ENCODE data around the gene WHAMM. TPM values are rescaled to one million over a fixed set of nuclear protein-coding genes. Genes with fewer than 3 reads are reported as not detected.

WHAMM gene
- total RNA-seq, 8 experiments from 2014 or later = 2.2 to 6.6 (median 4.6) TPM

DNA sequence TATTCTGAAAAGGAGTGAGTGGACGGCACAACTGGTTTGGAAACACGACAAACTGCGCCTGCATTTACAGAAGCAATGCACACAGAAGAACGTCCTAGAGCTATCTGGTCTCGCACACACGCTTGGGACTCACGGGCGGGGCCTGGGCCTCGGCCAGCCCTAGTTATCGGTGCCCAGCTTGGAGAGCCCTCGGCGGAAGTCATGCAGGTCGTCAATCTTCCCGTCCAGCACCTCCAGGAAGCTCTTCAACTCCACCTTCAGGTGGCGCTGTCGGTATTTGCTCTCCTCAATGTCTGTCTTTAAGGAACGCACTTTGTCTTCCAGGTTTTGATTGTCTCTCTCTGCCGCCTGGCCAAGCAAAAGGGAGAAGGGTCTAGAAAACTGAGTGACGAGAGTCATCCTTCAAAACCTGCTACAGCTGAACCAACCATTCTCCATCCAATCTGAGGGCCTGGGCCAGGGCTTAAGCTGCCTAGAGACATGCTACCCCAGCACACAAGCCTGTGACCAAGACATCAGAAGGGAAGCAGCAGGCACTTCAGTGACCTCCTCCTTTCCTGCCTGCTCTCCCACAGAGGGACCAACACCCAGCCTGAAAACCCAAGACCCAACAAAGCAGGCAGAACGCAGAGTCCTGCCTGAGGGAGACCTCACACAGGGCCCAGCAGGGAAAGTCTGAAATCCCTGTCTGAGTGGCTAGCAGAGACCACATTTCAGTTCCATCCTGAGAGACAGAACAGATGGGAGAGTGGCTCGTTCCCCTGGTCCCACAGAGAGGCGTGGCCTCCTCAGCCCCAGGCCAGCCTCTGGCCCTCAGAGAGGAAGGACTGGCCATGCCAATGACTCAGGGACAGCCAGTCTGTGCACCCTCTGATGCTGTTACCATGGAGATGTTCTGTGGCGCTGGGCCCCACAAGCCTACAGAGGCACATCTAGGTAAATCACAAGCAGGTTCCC lies 40.4 kb downstream of the WHAMM start:
- Histone ChIP-seq H3K4me1 (replicated peaks in 1 of 2) (peaks cover 40 to 41% of the 10 kb centered on the region in 2 donors), H3K27ac (peak overlapping the region in 1 of 2 donors; percentile 50), H3K4me3 (no peak overlapping the region)
- WGBS, 10 experiments = 31 to 62% (median 47%) methylated on average over 1 to 11 of the region's 23 CpGs; no CpG with 5 or more reads in 3 of the 10 experiments
- peak; percentile 83 to 90 (median 88) for ATAC-seq (replicated peaks in 6 of 8)
- in situ Hi-C loops (cut with MboI; ENCODE audit: low pct_unique_long_range_greater_than_20kb in 2 of 9, low sequenced_read_pairs in 9 of 9, unreplicated experiment in 9 of 9) = loop anchor here in 1 of 9 experiments (10.0 kb wide), 1 partner anchor 145 kb away; no protein-coding TSS in a partner anchor

DNA sequence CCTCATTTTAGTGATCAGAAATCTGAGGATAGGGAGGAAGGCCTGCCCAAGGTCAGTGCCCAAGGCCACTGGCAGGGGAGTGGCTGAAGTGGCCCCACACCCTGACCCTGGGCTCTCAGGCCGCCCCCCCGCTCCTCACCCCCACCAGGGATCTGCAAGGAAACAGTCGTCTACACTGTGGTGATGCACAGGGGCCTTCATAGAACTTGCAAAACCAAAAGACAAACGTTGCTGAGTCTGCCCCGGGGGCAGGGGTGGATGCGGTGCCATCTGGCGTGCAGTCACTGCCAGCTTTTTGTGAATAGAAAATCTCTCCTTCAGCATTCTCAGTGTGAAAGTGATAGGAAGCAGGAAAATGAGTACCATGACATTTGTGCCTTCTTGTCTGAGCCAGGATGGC lies 41.3 kb downstream of the WHAMM start:
- peak in 1 of 8 experiments; percentile 50 for ATAC-seq (replicated peaks in 6 of 8)
- no peak overlapping the region for H3K27ac ChIP-seq
- H3K4me1 ChIP-seq (replicated peaks in 1 of 2) = peaks cover 40 to 44% of the 10 kb centered on the region in 2 donors
- WGBS, 10 experiments = 8 to 93% (median 68%) methylated on average over 2 to 5 of the region's 7 CpGs; no CpG with 5 or more reads in 6 of the 10 experiments
- in situ Hi-C loops (cut with MboI; ENCODE audit: low pct_unique_long_range_greater_than_20kb in 2 of 9, low sequenced_read_pairs in 9 of 9, unreplicated experiment in 9 of 9) = loop anchor here in 1 of 9 experiments (10.0 kb wide), 1 partner anchor 144 kb away; no protein-coding TSS in a partner anchor
- H3K4me3 ChIP-seq = no peak overlapping the region

DNA sequence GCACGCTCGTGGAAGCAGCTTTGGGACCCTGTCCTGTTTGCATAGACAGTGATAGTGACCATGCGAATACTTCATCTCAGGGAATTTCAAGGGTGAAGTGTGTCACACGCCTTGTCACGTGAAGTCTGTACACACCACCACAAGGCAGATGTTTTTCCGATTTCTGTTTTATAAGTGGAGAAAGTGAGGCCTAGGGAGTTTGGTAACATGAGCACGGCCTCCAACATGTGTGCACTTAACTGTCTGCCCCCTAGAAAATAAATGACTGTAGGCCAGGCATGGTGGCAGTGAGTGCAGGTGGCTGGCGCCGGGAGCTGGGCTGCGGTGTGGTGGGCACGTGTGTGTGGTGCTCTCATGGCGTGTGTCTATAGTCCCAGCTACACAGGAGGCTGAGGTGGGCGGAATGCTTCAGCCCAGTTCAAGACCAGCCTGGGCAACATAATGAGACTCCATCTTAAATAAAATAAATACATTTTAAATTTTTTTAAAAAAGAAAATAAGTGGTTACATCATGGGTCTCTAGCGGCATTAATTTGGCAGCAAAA lies 42.0 kb downstream of the WHAMM start:
- in situ Hi-C loops (cut with MboI; ENCODE audit: low pct_unique_long_range_greater_than_20kb in 2 of 9, low sequenced_read_pairs in 9 of 9, unreplicated experiment in 9 of 9) = loop anchor here in 1 of 9 experiments (10.0 kb wide), 1 partner anchor 143 kb away; no protein-coding TSS in a partner anchor

DNA sequence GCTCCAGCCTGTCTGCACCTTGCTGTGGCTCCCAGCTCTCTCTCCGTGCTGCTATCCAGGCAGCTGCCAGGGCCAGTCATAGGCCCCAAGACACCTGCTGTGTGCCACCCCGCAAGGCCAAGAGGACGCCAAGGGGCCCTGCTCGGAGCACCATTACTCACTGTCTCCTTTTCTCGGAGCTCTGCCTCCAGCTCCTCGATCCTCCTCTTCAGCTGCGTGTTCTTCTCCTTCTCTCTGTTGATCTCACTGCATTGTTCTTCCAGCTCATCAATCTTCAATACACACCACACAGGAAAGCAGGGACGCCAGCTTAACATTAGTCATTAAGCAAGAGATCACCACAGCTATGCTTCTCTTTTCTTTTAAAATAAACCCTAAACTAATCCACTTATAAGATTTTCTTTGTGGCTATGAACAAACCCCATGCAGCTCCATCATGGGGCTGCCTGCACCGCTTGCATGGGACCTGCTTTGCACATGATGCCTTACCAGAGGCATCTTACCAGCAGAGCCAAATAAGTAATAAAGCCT lies 42.6 kb downstream of the WHAMM start:
- ATAC-seq (replicated peaks in 6 of 8) = peak in 5 of 8 experiments; percentile 39 to 56 (median 46)
- peak overlapping the region; percentile 11 to 34 for H3K27ac ChIP-seq
- H3K4me1 ChIP-seq (replicated peaks in 1 of 2) = peaks cover 40 to 46% of the 10 kb centered on the region in 2 donors
- 5 to 100% (median 38%) methylated on average over 1 to 5 of the region's 9 CpGs; no CpG with 5 or more reads in 1 of the 10 experiments for WGBS, 10 experiments
- no peak overlapping the region for H3K4me3 ChIP-seq
- in situ Hi-C loops (cut with MboI; ENCODE audit: low pct_unique_long_range_greater_than_20kb in 2 of 9, low sequenced_read_pairs in 9 of 9, unreplicated experiment in 9 of 9) = loop anchor here in 1 of 9 experiments (10.0 kb wide), 1 partner anchor 143 kb away; no protein-coding TSS in a partner anchor

More for the DNA sequence above, 42.0 kb downstream of the WHAMM start:
- no peak for ATAC-seq (replicated peaks in 6 of 8)
- Histone ChIP-seq H3K4me3 (no peak overlapping the region), H3K27ac (peak overlapping the region in 1 of 2 donors; percentile 34), H3K4me1 (replicated peaks in 1 of 2) (peaks cover 40 to 46% of the 10 kb centered on the region in 2 donors)
- 50 to 100% (median 89%) methylated on average over 1 to 14 of the region's 14 CpGs; no CpG with 5 or more reads in 1 of the 10 experiments for WGBS, 10 experiments

DNA sequence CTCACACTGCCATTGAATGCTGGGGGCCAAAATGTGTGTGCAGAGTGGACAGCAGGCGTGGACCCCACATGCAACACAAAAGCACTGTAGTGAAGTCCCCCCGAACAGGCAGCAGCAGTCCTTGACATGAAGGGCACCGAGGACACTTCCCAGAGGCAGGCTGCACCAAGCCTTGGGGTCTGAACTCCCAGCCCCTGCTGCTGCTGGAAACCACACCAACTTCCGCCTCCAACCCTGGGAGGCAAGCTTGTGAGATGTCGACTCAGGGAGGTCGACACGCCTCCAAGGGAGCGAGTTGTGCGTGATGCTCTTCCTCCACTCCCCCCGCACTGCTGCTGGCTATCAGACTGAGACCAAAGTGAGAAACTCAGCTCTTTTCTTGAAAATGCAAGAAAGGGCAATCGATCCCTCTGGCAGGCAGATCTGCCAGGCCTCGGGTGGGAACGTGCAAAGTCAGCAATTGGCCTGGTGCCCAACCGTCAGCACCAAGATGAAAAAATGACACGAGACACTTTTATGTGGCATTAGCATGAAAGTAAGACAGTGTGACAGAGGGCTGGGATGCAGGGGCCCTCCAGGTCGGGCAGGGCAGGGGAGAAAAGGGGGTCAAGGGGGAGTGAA lies 43.6 kb downstream of the WHAMM start:
- peaks cover 40 to 46% of the 10 kb centered on the region in 2 donors for H3K4me1 ChIP-seq (replicated peaks in 1 of 2)
- no peak overlapping the region for H3K4me3 ChIP-seq
- ATAC-seq (replicated peaks in 6 of 8) = peak in 1 of 8 experiments; percentile 26
- WGBS, 10 experiments = 58% methylated on average over 2 of the region's 16 CpGs; no CpG with 5 or more reads in 9 of the 10 experiments
- in situ Hi-C loops (cut with MboI; ENCODE audit: low pct_unique_long_range_greater_than_20kb in 2 of 9, low sequenced_read_pairs in 9 of 9, unreplicated experiment in 9 of 9) = loop anchor here in 1 of 9 experiments (10.0 kb wide), 1 partner anchor 142 kb away; no protein-coding TSS in a partner anchor
- peak overlapping the region in 1 of 2 donors; percentile 11 for H3K27ac ChIP-seq

DNA sequence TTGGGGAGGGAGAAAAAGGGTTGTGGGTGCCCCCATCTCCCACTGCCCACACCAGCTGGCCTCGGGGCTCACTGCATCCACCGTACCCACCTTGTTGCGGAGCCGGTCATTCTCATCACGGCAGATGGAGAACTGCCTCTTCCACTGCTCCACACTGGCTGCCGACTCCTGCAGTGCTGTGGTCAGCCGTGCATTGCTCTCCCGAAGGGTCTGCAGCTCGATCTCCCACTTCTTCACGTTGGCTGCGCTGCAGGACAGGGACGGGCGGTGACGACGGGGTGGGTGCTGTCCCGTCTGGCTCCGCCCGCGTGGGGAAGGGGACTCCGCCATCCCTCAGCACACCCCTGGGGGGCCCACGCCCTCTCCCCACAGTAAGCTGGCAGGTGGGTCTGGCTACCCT lies 45.1 kb downstream of the WHAMM start:
- no peak overlapping the region for H3K4me3 ChIP-seq
- in situ Hi-C loops (cut with MboI; ENCODE audit: low pct_unique_long_range_greater_than_20kb in 2 of 9, low sequenced_read_pairs in 9 of 9, unreplicated experiment in 9 of 9) = loop anchor here in 1 of 9 experiments (10.0 kb wide), 1 partner anchor 140 kb away; no protein-coding TSS in a partner anchor
- H3K27ac ChIP-seq = no peak overlapping the region
- WGBS, 10 experiments = 79 to 100% (median 95%) methylated on average over 1 to 7 of the region's 21 CpGs; no CpG with 5 or more reads in 6 of the 10 experiments
- peaks cover 40 to 46% of the 10 kb centered on the region in 2 donors for H3K4me1 ChIP-seq (replicated peaks in 1 of 2)
- no peak for ATAC-seq (replicated peaks in 6 of 8)

DNA sequence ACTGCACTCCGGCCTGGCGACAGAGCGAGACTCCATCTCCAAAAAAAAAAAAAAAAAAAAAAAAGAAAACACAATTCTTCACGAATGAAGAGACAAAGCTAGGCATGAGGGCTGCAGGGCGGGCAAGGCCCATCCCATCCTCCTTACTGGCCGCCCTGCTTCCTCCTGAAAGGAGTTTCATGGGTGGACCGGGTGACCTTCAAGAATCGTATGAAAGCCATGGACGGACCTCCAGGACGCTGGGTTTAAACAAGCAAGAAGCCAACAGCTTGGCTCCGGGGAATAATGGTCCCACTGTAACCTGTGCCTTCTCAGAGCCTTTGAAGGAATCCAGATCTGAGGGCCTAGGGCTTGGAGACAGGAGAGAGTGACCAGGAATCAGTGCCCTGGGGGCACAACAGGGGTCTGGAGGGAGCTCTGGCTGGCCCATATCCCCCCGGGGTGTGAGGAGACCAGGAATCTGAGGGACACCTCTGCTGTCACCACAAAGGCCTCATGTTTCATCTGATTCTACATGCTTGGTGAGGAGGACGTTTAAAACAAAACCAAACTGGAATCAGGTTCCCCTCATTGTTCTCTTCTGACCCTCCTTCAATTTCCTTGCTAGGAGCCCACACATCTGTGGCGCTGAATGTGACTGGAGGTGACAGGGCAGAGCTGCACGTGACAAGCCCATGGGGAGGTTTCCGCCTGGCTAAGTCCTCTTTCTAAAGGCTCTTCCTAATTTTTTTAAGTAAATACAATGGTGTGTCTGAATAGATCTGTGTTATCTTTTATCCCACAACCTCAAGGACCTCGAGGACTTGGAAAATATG lies 46.1 kb downstream of the WHAMM start:
- Histone ChIP-seq H3K27ac (no peak overlapping the region), H3K4me3 (no peak overlapping the region), H3K4me1 (replicated peaks in 1 of 2) (peaks cover 31 to 36% of the 10 kb centered on the region in 2 donors)
- in situ Hi-C loops (cut with MboI; ENCODE audit: low pct_unique_long_range_greater_than_20kb in 2 of 9, low sequenced_read_pairs in 9 of 9, unreplicated experiment in 9 of 9) = loop anchor here in 1 of 9 experiments (10.0 kb wide), 1 partner anchor 139 kb away; no protein-coding TSS in a partner anchor
- ATAC-seq (replicated peaks in 6 of 8) = peak in 2 of 8 experiments; percentile 37 to 38
- WGBS, 10 experiments = 0 to 80% (median 50%) methylated on average over 1 to 9 of the region's 17 CpGs; no CpG with 5 or more reads in 3 of the 10 experiments

DNA sequence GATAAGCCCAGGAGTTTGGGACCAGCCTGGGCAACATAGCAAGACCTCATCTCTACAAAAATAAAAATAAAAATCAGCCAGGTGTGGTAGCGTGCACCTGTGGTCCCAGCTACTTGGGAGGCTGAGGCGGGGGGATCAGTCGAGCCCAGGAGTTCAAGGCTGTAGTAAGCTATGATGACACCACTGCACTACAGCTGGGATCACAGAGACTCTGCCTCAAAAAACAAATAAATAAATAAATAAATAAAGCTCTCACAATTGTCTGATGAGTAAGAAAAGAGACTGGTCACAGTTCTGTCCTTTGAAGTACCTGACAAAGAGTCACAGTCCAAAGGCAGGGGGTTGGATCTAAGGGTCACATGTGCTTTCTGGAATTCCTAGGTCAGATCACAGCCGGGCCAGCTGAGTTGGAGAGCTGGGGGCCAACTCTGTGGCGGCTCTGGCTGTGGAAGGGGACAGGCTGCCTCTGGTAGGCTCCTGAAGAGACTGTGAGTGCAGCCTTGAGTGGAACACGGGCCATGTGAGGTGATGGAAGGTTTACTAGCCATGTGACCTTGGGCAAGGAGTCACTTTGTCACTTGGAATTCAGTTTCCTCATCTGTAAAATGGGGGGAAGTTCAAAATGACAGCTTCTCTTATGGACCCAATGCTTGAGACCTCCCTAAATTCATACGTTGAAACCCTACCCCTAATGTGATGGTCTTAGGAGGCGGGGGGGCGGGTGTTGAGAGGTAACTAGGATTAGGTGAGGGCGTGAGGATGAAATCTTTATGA lies 47.2 kb downstream of the WHAMM start:
- 67 to 100% (median 92%) methylated on average over 1 to 8 of the region's 10 CpGs for WGBS, 10 experiments
- in situ Hi-C loops (cut with MboI; ENCODE audit: low pct_unique_long_range_greater_than_20kb in 2 of 9, low sequenced_read_pairs in 9 of 9, unreplicated experiment in 9 of 9) = loop anchor here in 1 of 9 experiments (10.0 kb wide), 1 partner anchor 138 kb away; no protein-coding TSS in a partner anchor
- no peak overlapping the region for H3K4me3 ChIP-seq
- H3K4me1 ChIP-seq (replicated peaks in 1 of 2) = peaks cover 22 to 27% of the 10 kb centered on the region in 2 donors
- no peak for ATAC-seq (replicated peaks in 6 of 8)
- no peak overlapping the region for H3K27ac ChIP-seq

DNA sequence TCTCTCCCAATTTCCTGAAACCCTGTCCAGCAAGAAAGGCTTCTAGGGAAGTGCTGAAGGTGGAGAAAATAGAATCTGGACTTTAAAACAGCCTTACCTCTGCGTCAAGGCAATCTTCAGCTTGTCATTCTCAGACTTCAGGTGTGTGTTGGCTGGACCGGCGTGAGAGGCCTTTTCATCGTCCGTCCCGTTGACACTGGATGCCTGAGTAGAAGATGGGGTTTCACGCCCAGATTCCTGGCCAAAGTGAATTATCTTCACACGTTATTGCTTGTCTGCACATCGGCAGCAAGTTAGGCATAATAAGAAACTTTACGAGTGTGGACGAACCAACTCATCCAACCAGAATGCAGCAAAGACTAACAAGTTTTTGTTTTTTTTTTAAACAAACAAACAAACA lies 49.5 kb downstream of the WHAMM start:
- in situ Hi-C loops (cut with MboI; ENCODE audit: low pct_unique_long_range_greater_than_20kb in 2 of 9, low sequenced_read_pairs in 9 of 9, unreplicated experiment in 9 of 9) = loop anchor here in 1 of 9 experiments (10.0 kb wide), 1 partner anchor 136 kb away; no protein-coding TSS in a partner anchor
- peaks cover 0 to 5% of the 10 kb centered on the region in 2 donors for H3K4me1 ChIP-seq (replicated peaks in 1 of 2)
- H3K27ac ChIP-seq = no peak overlapping the region
- WGBS, 10 experiments = 80 to 100% (median 91%) methylated on average over 1 to 11 of the region's 11 CpGs; no CpG with 5 or more reads in 3 of the 10 experiments
- ATAC-seq (replicated peaks in 6 of 8) = no peak
- H3K4me3 ChIP-seq = no peak overlapping the region

DNA sequence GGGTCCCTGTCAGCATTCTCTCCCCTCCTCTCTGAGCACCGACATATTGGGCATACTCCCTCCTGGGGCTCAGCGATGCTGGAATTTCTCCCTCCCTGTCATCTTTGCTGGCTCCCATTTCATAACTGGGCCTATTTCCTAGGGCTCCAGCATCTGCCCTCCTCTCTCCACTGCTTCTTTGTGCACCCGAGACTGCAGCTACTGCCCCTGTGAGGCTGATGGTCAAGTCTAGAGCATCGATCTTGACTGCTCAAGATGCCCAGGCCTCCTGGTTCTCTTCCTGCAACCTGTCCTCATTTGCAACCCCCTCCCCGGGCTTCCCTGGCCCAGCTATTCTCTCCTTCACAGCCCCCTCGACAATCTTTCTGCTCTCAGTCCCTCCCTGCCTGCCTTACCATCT lies 53.5 kb downstream of the WHAMM start:
- Histone ChIP-seq H3K4me1 (replicated peaks in 1 of 2) (no peaks in the 10 kb centered on the region), H3K27ac (no peak overlapping the region), H3K4me3 (no peak overlapping the region)
- in situ Hi-C loops (cut with MboI; ENCODE audit: low pct_unique_long_range_greater_than_20kb in 2 of 9, low sequenced_read_pairs in 9 of 9, unreplicated experiment in 9 of 9) = no loop called here
- ATAC-seq (replicated peaks in 6 of 8) = no peak
- WGBS, 10 experiments = 60 to 95% (median 84%) methylated on average over 1 to 6 of the region's 6 CpGs; no CpG with 5 or more reads in 2 of the 10 experiments

DNA sequence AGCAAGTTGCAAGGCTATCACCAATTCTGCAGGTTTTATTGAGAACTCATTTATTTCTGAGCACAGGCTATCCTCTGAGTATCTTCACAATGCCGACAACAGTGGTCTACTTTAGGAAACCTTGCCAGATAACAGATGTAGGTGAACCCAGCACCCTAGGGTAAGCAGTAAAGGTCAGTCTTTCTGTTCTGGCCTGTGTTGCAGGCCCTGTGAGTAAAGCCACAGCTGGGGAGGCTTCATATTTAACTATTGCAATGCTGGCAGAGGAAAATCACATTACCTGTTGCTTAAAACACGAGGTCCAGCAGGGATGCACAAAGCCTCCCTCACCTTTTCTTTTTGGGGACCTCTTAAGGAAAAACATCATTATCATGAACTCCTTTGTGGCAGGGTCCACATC lies 55.5 kb downstream of the WHAMM start:
- in situ Hi-C loops (cut with MboI; ENCODE audit: low pct_unique_long_range_greater_than_20kb in 2 of 9, low sequenced_read_pairs in 9 of 9, unreplicated experiment in 9 of 9) = no loop called here
- 33 to 95% (median 80%) methylated on average over 1 to 2 of the region's 2 CpGs; no CpG with 5 or more reads in 1 of the 10 experiments for WGBS, 10 experiments
- Histone ChIP-seq H3K4me3 (no peak overlapping the region), H3K27ac (no peak overlapping the region), H3K4me1 (replicated peaks in 1 of 2) (no peaks in the 10 kb centered on the region)
- ATAC-seq (replicated peaks in 6 of 8) = no peak
